GM12874 (cell line): ENCODE measurements around the gene MAP3K20.

Experiments
- CTCF ChIP-seq: IDR thresholded peaks from 2 replicates; pipeline ENCODE4 v1.5.1; 2011; ENCODE audit warnings: low read depth, mild to moderate bottlenecking, control low read depth, low read length, moderate library complexity; ENCODE audit not compliant: insufficient read depth

MAP3K20 gene

GRCh38 chr2:173053043-173053699, 22.5 kb upstream of the MAP3K20 start:
- TF ChIP-seq CTCF: no peak

- no peak for TF ChIP-seq CTCF
Observed at GRCh38 chr2:173054466-173054865, 21.2 kb upstream of the MAP3K20 start.

- no peak for TF ChIP-seq CTCF
Observed at GRCh38 chr2:173056705-173057364, 18.8 kb upstream of the MAP3K20 start.

GRCh38 chr2:173058097-173058496, 17.5 kb upstream of the MAP3K20 start:
- TF ChIP-seq CTCF: no peak

GRCh38 chr2:173058673-173059072, 17.0 kb upstream of the MAP3K20 start:
- TF ChIP-seq CTCF: no peak

- no peak for TF ChIP-seq CTCF
Observed at GRCh38 chr2:173059292-173059691, 16.4 kb upstream of the MAP3K20 start.

GRCh38 chr2:173059971-173060461, 15.6 kb upstream of the MAP3K20 start:
- TF ChIP-seq CTCF: no peak
